SU-DHL-6 (cell line): Measurements from ENCODE around the gene LHX2.

ENCODE experiments used
- H2AFZ ChIP-seq: fragments of 200-600 bp; sonication (generic); 2 replicates; pipeline ENCODE4 v1.6.1; 2014; ENCODE audit warnings: low read depth, mild to moderate bottlenecking, moderate library complexity, mixed read lengths, antibody characterized with exemption, low read length; ENCODE audit not compliant: severe bottlenecking
- H3F3A ChIP-seq: fragments of 200-600 bp; shearing (Covaris generic); 2 replicates; pipeline ENCODE4 v1.6.0; 2016; ENCODE audit warnings: antibody characterized with exemption, mild to moderate bottlenecking; ENCODE audit not compliant: insufficient read depth
- H3K27ac ChIP-seq: fragments of 200-600 bp; sonication (generic); 2 replicates; pipeline ENCODE4 v1.5.1; 2016; ENCODE audit warnings: low read depth, mild to moderate bottlenecking, low read length, moderate library complexity, mixed read lengths
- H3K27me3 ChIP-seq: fragments of 200-600 bp; sonication (generic), shearing (Covaris generic); 2 replicates; pipeline ENCODE4 v1.6.0; 2014; ENCODE audit warnings: mild to moderate bottlenecking, low read length
- H3K36me3 ChIP-seq: fragments of 200-600 bp; sonication (generic); 2 replicates; pipeline ENCODE4 v1.6.1; 2014; ENCODE audit warnings: mild to moderate bottlenecking, low read length, mixed read lengths
- H3K4me2 ChIP-seq: fragments of 300-600, 200-600 bp; shearing (Covaris generic), sonication (generic); 2 replicates; pipeline ENCODE4 v1.6.0; 2014; ENCODE audit warnings: low read length, low read depth, mild to moderate bottlenecking; ENCODE audit not compliant: poor library complexity, severe bottlenecking
- H3K4me3 ChIP-seq: fragments of 200-600 bp; sonication (generic); 2 replicates; pipeline ENCODE4 v1.5.1; 2014; ENCODE audit warnings: antibody characterized with exemption, low read length, mild to moderate bottlenecking, mixed read lengths; ENCODE audit not compliant: insufficient read depth, poor library complexity, severe bottlenecking
- H3K79me2 ChIP-seq: fragments of 200-600 bp; sonication (generic); 2 replicates; pipeline ENCODE4 v1.6.1; 2014; ENCODE audit warnings: mild to moderate bottlenecking, low read length, moderate library complexity; ENCODE audit not compliant: insufficient read depth
- H3K9ac ChIP-seq: fragments of 200-600 bp; sonication (generic); 2 replicates; pipeline ENCODE4 v1.7.0; 2014; ENCODE audit warnings: mild to moderate bottlenecking, low read length
- H3K9me2 ChIP-seq: fragments of 200-600 bp; sonication (generic); replicated peaks from 2 replicates; pipeline ENCODE4 v1.6.1; 2014; ENCODE audit warnings: low read length; ENCODE audit not compliant: insufficient read depth
- H3K9me3 ChIP-seq: fragments of 200-600 bp; sonication (generic); 2 replicates; pipeline ENCODE4 v1.6.1; 2014; ENCODE audit warnings: low read length, mixed read lengths; ENCODE audit not compliant: insufficient read depth
- H4K20me1 ChIP-seq: fragments of 200-600 bp; sonication (generic); 2 replicates; pipeline ENCODE4 v1.6.1; 2014; ENCODE audit warnings: low read depth, mild to moderate bottlenecking, antibody characterized with exemption, low read length, moderate library complexity, mixed read lengths
- EZH2phosphoT487 ChIP-seq: fragments of 200-600 bp; sonication (generic), shearing (Covaris generic); conservative IDR thresholded peaks from 2 replicates; pipeline ENCODE4 v1.6.1; 2018; ENCODE audit warnings: mild to moderate bottlenecking, antibody characterized with exemption, low read length, moderate library complexity, mixed read lengths
- TF ChIP-seq, protein P1 (sequence below): fragments of 200-600 bp; sonication (generic); IDR thresholded peaks from one replicate; pipeline ENCODE4 v1.5.1; 2017; ENCODE audit warnings: antibody characterized with exemption, mild to moderate bottlenecking, low read length, moderate library complexity; ENCODE audit not compliant: insufficient read depth, poor library complexity, severe bottlenecking

The LHX2 gene

DNA sequence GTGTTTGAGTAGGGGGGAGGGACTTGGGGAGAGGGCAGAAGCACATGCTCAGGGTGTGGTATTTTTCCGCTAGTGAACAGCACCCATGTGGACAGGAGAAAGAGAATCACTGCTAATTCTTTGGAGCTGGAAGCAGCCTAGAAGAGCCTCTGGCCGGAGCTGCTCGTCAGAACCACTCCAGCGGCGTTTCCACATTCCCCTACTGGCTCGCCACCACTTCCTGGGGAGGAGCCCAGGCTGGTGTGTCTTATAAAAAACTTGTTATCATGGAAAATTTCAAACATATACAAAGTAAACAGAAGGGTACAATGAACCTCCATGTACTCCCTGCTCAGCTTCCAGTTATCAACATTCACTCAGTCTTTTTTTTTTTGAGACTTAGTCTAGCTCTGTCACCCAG is 26.7 kb downstream of the LHX2 start:
- H3K9me2 ChIP-seq = no peaks in the 10 kb centered on the region
- no peaks in the 10 kb centered on the region for H4K20me1 ChIP-seq
- no peaks in the 10 kb centered on the region for H3K36me3 ChIP-seq
- H2AFZ ChIP-seq = no peak overlapping the region
- H3K27me3 ChIP-seq = no peaks in the 10 kb centered on the region
- no peaks in the 10 kb centered on the region for H3F3A ChIP-seq
- TF ChIP-seq EZH2phosphoT487 = no peak
- TF ChIP-seq, protein P1, sequence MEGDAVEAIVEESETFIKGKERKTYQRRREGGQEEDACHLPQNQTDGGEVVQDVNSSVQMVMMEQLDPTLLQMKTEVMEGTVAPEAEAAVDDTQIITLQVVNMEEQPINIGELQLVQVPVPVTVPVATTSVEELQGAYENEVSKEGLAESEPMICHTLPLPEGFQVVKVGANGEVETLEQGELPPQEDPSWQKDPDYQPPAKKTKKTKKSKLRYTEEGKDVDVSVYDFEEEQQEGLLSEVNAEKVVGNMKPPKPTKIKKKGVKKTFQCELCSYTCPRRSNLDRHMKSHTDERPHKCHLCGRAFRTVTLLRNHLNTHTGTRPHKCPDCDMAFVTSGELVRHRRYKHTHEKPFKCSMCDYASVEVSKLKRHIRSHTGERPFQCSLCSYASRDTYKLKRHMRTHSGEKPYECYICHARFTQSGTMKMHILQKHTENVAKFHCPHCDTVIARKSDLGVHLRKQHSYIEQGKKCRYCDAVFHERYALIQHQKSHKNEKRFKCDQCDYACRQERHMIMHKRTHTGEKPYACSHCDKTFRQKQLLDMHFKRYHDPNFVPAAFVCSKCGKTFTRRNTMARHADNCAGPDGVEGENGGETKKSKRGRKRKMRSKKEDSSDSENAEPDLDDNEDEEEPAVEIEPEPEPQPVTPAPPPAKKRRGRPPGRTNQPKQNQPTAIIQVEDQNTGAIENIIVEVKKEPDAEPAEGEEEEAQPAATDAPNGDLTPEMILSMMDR = no peak
- no peak overlapping the region for H3K9ac ChIP-seq
- no peak overlapping the region for H3K4me2 ChIP-seq
- H3K9me3 ChIP-seq = no peaks in the 10 kb centered on the region
- H3K79me2 ChIP-seq = no peaks in the 10 kb centered on the region
- no peak overlapping the region for H3K27ac ChIP-seq
- H3K4me3 ChIP-seq = no peak overlapping the region

DNA sequence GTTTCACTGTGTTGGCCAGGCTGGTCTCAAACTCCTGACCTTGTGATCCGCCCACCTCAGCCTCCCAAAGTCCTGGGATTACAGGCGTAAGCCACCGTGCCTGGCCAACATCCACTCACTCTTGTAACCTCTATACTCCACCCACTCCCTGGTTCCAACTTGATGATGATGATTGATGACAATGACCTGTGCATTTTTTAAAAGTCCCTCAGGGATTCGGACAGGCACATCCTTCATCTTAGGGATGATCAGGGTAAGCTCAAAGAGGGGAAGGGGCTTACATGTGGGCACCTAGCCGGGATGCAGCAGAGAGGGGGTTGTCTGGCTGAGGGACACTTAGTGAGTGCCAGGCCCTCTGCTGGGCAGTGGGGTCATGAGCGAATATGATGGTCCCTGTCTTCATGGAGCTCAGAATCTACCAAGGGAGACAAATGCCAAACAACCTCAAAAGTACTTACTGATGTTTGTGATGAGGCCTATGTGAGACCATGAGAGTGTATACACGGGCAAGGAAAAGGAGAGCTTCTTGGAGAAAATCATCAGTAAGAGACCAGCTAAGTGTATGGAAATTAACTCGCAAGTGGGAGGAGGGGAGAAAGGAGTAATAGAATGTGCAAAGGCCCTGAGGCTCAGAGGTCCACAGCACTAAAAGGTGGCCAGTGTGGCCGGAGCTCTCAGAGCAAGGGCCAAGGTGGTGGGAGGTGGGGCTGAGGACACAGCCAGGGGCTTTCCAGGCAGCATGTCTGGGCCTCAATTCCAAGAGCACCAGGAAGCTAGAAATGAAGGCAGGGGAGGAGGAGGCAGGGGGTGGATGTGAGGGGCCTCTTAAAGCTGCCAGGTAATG is 27.4 kb downstream of the LHX2 start:
- TF ChIP-seq EZH2phosphoT487 = no peak
- TF ChIP-seq, protein P1 = no peak
- Histone ChIP-seq H3K79me2 (no peaks in the 10 kb centered on the region), H3K9me2 (no peaks in the 10 kb centered on the region), H3K27me3 (no peaks in the 10 kb centered on the region), H3K9me3 (no peaks in the 10 kb centered on the region), H3K4me3 (no peak overlapping the region), H3K27ac (no peak overlapping the region), H3K9ac (no peak overlapping the region), H3K4me2 (no peak overlapping the region), H3F3A (no peaks in the 10 kb centered on the region), H4K20me1 (no peaks in the 10 kb centered on the region), H3K36me3 (no peaks in the 10 kb centered on the region), H2AFZ (no peak overlapping the region)

DNA sequence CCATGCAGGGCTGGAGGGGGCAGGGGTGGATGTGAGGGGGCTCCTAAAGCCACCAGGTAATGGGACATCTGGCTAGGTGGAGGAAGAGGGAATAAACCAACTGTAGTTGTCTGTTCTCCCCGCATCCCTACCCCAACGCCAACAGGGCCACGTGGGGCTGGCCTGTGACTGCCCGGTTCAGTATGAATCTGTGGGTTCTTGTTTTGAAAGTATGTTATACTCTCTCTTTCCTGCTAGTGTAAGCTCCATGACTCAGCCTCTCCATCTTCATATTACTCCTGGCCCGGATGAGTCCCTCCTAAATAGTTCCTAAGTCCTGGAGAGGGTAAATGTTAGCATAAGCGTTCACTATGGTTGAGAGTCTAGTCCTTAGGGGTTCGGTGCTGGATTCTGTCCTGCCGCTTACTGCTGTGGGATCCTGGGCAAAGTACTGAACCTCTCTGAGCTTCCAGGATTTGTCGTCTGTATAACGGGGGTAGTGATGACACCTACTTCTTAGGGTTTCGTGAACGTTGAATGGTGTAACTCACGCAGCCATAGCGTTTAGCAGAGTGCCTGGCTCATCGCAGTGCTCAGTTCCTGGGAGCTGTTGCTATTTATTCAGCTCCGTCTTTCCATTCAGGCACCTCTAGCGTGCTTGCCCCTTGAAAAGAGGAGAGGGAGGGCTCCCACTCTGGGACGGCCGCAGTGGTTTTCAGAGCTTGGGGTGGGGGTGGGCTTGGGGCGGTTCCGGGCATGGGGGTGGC is 28.8 kb downstream of the LHX2 start:
- no peaks in the 10 kb centered on the region for H3K27me3 ChIP-seq
- H3K79me2 ChIP-seq = no peaks in the 10 kb centered on the region
- no peak overlapping the region for H3K4me2 ChIP-seq
- no peaks in the 10 kb centered on the region for H3K9me2 ChIP-seq
- H3K9me3 ChIP-seq = no peaks in the 10 kb centered on the region
- H3K4me3 ChIP-seq = no peak overlapping the region
- H2AFZ ChIP-seq = no peak overlapping the region
- H3K9ac ChIP-seq = no peak overlapping the region
- no peaks in the 10 kb centered on the region for H4K20me1 ChIP-seq
- H3K27ac ChIP-seq = no peak overlapping the region
- H3F3A ChIP-seq = no peaks in the 10 kb centered on the region
- H3K36me3 ChIP-seq = no peaks in the 10 kb centered on the region
- no peak for TF ChIP-seq EZH2phosphoT487
- TF ChIP-seq, protein P1 = no peak
